Cortex of kidney (tissue), 1 donor: Measurements from ENCODE around the gene USP5.
"Not testable (repeated sequence)": the region's sequence is repeated elsewhere in the genome, so short reads cannot be mapped to it uniquely, and the experiment has no call there.

ENCODE experiments used
- DNase-seq: peaks from one replicate; lab custom pipeline; 2025; lab: John Stamatoyannopoulos, UW

Gene USP5

DNA sequence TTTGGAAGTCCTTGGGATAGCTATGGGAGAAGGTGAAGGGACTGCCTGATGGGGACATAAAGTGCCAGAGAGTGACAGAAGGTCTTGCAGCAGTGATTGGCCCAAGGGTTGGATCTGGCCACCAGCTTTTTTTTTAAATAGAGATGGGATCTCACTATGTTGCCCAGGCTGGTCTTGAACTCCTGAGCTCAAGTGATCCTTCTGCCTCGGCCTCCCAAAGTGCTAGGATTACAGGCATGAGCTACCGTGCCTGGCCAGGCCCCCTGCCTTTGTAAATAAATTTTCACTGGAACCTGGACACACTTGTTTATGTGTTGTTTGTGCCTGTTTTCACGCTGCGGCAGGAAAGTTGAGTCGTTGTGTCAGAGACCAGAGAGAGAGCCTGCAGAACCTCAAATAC is 13.4 kb downstream of the USP5 start:
- DNase-seq = not testable (repeated sequence)

DNA sequence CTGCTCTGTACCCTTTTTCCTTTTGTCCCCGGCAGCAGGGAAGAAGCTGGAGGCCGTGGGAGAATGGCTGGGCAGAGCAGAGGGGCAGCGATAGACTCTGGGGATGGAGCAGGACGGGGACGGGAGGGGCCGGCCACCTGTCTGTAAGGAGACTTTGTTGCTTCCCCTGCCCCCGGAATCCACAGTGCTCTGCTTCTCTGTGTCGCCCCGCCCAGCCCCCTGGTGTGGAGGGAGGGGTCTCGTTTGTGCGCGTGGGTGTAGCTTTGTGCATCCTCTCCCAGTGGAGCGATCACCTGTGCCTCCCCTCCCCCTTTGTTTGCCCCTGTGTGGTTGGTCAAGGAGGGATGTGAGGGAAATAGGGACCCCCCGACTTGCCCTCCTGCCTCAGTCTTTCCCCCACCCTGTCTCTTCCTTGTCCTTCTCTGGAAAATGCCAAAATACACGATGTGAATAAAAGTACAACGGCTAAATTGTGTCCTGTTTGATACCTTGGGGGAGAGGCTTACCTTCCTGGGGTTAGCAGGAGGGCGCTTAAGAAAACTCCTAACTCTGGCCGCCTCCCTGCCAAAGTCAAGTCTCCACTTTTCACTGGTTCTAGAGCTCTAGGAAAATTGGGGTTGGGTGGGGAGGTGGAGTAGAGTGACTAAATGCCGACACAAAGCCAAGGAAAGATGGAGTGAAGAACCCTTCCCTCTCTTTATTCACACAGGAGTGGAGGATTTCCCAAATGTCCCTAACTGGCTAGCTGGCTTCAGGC is 14.4 kb downstream of the USP5 start:
- no peak for DNase-seq

GRCh38 chr12:6866920-6867412 is 15.0 kb downstream of the USP5 start:
- DNase-seq = no peak

DNA sequence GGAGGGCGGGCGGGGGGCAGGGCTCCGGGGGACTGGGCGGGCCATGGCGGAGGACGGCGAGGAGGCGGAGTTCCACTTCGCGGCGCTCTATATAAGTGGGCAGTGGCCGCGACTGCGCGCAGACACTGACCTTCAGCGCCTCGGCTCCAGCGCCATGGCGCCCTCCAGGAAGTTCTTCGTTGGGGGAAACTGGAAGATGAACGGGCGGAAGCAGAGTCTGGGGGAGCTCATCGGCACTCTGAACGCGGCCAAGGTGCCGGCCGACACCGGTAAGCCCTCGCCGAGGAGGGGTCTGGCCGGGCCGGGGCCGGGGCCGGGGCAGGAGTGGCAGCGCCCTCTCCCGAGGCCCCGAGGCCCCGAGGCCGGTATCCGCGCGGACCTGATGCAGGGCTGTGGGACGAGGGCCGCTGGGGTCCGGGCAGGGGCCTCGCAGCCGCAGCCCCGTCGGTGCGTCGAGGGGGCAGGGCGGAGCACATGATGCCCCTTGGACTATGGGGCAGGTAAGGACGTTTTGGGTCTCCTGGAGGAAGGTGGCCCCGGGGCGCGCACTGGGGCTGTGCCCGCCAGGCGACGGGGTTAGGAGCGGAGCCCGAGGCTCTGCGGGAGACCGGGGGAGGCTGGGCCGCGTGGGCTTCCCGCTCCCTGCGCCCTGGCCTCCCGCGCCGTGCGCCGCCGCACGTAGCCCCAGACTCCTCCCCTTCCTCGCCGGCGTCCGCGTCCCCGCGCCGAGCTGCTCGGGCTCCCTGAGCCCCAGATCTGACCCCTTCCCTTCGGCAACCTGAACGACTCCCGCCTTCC is 15.7 kb downstream of the USP5 start, which contains the start of gene TPI1:
TPI1 (plus strand) TSS at position 119 of the 798 bp plus-strand sequence; CDS start at position 155, 36 bp downstream.
- no peak for DNase-seq

- no peak for DNase-seq
Observed at GRCh38 chr12:6868211-6869048, 16.5 kb downstream of the USP5 start.

DNA sequence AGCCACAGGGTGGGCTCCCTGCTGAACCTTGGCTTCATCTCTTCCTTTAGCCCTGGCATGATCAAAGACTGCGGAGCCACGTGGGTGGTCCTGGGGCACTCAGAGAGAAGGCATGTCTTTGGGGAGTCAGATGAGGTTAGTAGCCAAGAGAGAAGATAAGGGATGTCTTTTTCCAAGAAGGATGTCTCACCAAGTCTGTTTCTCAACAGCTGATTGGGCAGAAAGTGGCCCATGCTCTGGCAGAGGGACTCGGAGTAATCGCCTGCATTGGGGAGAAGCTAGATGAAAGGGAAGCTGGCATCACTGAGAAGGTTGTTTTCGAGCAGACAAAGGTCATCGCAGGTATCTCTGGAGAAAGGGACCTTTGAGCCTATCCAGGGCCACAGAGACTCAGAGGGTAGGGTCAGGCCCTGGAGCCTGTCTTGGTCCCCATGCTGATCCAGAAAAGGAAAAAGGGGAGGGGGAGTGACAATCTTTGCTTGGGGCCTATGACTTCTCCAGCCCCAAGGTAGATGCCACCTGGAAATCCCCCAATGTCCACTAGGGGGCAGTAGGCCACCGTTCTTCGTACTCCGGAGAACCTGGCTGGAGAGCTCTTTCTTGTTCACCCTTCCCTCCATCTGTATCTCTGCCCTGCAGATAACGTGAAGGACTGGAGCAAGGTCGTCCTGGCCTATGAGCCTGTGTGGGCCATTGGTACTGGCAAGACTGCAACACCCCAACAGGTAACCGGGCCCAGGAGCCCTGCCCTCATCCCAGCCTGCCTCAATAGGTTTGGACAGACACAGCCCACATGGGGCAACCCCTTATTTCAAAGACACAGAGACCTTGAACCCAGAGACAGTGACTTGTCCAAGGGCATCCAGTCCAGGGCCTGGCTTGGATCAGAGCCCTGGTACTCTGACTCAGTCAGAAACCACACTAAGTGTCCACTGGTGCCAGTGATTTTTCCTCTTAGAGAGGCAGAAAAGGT is 17.4 kb downstream of the USP5 start:
- no peak for DNase-seq

- DNase-seq = not testable (repeated sequence)
Observed at GRCh38 chr12:6870304-6870703, 18.4 kb downstream of the USP5 start.

- DNase-seq = no peak
Observed at GRCh38 chr12:6871052-6871957, 19.4 kb downstream of the USP5 start.

DNA sequence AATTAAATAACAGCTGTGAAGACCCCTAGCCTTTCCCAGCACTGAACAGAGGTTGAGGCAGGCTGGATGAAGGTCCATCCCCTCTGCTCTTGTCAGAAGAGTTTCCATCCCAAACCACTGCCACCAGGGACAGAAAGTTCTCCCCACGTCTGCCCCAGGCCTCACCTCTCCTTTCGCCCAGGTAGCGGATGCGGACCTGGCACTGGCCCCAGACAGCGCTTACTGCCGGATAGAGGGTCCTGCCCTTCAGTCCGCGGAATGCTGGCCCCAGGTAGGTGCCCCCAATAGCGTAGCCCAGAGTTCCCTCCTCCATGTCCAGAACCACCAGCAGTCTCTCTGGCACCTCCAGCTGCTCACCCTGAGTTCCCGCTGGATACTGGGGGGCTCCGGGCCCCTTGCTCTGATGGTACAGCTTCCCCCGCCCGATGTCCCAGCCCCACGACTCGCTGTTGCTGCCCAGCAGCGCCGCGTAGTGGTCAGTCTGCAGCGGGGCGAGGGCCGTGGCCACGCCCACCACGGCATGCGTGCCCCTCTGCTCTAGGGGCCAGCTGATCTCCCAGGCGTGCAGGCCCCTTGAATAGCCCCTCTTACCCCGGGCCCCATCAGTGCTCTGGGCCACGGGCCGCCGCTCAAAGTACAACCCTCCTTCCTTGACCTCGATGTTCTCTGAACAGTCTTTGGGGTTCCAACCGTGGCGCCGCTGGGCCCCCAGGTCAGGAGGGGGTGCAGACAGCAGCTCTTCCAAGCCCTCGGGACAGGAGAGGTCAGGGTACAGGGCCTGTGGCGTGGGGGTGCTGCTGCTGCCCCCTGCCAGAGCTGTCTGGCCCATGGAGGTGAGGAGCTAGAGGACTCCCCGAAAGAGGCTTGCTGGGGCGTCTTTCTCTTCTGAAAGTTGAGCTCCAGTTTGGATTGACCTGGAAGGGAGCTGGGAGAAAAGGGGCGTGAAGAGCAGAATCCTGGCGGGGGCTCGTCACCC is 20.4 kb downstream of the USP5 start:
- DNase-seq = no peak

DNA sequence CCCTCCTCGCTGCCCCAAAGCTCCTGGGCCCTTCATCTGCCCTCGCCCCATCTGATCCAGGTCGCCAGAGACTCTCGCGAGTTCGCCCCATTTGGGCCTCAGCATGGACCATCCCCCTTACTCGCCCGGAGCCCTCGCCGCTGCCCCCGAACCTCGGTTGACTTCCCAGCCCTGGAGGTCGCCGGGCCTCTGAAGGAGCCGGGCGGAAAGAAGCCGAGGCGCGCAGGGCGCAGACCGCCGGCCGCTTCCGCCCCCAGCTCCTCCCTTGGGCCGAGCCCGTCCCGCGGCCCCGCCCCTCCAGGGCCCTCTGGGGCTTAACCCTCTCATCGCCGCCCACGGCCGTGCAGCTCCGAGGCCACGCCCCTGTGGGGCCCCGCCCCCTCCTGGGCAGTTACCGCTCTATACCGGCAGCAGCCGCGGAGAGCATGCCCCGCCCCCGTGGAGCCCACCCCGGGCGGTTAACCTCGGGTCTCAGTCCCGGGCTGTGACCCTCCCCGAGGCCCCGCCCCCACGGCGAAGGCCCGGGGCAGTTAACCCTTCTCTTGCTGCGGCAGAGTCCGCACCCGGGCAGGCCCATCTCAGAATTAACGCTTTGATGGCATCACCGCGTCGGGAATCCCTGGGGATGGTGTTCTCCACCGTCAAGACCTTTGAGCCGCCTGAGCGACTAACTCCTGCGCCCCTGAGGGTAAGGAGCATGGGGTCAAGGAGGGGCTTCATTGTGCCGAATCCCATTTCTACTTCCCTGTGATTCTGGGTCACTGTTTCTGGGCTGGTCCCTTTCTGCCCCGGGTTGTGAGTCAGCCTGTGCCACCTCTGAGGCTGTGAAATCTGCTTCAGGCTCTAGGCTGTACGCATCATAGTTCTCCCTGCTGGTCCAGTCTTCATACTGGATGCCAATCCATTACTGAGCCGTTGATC is 21.4 kb downstream of the USP5 start, which contains the start of gene SPSB2:
SPSB2 (minus strand) TSS at position 210 of the 921 bp plus-strand sequence. CDS start 402 bp downstream, outside the sequence.
- no peak for DNase-seq

DNA sequence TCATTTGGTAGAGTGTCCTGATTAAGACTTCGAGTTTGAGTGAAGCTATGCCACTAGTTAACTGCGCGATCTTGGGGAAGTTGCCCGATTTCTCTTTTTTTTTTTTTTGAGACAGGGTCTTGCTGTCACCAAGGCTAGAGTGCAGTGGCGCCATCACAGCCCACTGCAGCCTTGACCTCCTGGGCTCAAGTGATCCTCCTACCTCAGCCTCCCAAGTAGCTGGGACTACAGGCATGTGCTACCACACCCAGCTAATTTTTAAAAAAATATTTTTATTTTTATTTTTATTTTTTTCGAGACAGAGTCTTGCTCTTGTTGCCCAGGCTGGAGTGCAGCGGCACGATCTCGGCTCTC is 22.0 kb downstream of the USP5 start:
- DNase-seq = not testable (repeated sequence)

DNA sequence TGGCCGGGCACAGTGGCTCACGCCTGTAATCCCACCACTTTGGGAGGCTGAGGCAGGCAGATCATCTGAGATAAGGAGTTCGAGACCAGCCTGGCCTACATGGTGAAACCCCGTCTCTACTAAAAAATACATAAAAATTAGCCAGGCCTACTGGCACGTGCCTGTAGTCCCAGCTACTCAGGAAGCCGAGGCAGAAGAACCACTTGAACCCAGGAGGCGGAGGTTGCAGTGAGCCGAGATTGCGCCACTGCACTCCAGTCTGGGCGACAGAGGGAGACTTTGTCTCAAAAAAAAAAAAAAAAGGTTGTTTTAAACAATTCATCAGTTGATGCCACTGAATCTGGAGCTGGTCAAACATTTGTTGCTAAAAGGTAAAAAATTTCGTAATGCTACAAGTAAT is 27.9 kb downstream of the USP5 start:
- DNase-seq = not testable (repeated sequence)

GRCh38 chr12:6883252-6883651 is 31.3 kb downstream of the USP5 start:
- no peak for DNase-seq

DNA sequence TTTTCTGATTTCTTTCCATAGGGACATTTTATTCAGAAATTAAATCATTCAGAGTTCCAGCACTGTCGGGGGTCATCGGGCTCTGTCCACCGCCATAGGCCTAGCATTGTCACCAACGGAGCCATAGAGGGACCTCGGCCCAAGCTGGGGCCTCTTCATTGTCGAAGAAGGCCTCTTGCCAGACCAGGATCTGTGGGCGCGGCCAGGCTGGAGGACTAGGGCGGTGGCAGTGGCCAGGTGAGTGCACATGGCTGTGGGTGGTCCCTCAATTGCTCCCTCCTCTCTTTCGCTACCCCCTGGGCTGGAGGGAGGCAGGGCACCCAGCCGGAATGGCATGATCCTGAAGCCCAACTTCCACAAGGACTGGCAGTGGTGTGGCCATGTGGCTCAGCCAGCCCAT is 31.7 kb downstream of the USP5 start:
- DNase-seq = no peak

DNA sequence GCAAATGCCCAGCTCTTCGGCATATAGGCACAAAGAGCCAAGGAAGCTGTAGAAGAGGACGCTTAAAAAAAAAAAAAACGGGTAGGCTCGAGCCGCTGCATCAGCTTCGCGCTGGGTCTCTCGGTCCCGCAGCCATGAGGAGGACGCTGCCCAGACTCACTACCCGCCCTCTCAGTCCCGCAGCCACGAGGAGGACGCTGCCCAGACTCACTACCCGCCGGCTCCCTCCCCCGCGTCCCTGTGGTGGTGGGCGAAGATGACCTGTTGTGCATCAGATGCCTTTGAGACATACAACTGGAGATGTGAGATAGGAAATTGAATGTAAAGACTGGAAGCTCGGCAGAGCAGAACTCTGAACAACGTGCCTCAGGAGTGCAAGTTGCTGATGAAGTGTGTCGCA is 32.6 kb downstream of the USP5 start:
- DNase-seq = no peak

DNA sequence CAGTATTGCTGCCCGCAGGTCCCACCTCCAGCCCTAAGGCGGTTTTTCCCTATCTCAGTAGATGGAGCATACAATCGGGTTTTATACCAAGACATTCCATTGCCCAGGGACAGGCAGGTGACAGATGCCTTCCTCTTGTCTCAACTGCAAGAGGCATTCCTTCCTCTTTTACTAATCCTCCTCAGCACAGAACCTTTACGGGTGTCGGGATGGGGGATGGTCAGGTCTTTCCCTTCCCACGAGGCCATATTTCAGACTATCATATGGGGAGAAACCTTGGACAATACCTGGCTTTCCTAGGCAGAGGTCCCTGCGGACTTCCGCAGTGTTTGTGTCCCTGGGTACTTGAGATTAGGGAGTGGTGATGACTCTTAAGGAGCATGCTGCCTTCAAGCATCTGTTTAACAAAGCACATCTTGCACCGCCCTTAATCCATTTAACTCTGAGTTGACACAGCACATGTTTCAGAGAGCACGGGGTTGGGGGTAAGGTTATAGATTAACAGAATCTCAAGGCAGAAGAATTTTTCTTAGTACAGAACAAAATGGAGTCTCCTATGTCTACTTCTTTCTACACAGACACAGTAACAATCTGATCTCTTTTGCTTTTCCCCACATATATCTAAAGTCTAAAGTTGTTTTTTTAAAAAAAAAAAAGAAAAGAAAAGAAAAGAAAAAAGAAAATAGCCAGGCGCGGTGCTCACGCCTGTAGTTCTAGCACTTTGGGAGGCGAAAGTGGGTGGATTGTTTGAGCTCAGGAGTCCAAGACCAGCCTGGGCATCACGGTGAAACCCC is 34.5 kb downstream of the USP5 start:
- not testable (repeated sequence) for DNase-seq

DNA sequence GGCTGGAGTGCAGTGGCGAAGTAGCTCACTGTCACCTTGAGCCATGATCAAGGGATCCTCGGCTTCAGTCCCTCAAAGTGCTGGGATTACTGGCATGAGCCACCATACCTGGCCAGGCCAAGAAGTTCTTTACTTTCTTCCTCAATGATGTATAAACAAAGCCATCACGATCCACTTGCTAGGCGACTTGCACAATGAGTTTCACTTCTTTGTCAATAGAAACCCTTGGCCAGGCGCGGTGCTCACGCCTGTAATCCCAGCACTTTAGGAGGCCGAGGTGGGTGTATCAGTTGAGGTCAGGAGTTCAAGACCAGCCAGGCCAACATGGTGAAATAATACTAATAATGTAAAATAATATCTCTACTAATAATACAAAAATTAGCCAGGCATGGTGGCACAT is 35.5 kb downstream of the USP5 start:
- DNase-seq = no peak
